Myocyte (in vitro differentiated cells): ENCODE data around the gene MYO1D. TPM values are rescaled to one million over a fixed set of nuclear protein-coding genes. Genes with fewer than 3 reads are reported as not detected.

Source experiments
- DNase-seq: peaks from one replicate; pipeline ENCODE4 v3.0.0-alpha.2; 2012; ENCODE audit warnings: low read depth
- total RNA-seq: library from RNA; depleted of rRNA; stranded (reverse); fragments of >200 nt; gene quantifications from 2 replicates; pipeline ENCODE4 v1.2.3, GENCODE V29; 2014

MYO1D gene
- total RNA-seq, 1 donor from 2014 or later = 34.8 TPM

GRCh38 chr17:32629563-32630190 lies 247.2 kb downstream of the MYO1D start:
- DNase-seq = no peak

DNA sequence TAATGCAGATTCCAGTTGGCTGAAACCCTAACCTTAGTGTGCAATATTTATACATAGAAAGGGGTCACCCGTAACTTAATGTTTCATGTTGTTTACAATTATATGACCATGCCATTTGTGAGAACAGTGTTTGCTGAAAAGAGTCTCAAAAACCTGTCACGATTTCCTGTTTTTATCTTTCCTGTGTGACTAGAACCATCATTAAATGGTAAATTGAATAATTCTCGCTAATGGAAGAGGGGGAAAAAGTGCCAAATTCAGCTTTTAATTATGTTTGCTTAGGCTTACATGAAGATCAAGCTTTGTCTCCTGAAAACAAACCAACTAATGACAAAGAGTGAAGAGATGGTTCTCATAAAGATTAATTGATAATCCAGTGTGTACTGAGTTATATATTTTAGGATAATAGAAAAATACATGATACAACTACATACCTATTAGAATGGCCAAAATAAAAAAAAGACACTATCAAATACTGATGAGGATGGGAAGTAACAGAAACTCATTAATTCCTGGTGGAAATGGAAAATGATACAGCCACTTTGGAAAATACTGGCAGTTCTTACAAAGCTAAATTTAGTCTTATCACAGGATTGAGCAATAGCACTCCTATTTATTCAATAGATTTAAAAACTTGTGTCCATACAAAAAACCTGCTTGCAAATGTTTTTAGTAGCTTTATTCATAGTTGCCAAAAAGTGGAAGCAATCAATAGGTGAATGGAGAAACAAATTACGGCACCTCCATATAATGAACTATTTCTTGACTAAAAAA lies 248.5 kb downstream of the MYO1D start:
- no peak for DNase-seq

- DNase-seq = peak; percentile 17
These were observed 249.5 kb downstream of the MYO1D start for GRCh38 chr17:32627239-32627996.

DNA sequence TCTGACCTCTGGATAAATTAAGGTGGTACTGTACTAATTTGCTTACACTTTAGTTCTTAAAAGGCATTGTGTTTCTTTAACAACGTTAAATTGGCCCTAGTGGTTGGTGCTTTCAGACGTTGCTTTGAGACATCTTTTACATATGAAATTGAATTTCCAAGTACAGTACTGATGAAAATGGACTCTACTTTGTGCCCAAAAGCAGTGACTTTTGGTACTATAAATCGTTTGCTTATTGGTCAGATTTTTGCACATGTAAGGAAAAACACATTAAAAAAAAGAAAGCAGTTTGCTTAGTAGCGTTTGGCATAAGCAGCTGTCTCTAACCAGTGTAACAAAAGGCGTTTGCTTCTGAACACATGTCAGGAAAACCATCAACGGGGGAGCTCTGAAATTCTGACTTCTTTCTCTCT lies 250.5 kb downstream of the MYO1D start:
- DNase-seq = peak; percentile 49

- DNase-seq = no peak
These were observed 251.0 kb downstream of the MYO1D start for GRCh38 chr17:32625971-32626370.

DNA sequence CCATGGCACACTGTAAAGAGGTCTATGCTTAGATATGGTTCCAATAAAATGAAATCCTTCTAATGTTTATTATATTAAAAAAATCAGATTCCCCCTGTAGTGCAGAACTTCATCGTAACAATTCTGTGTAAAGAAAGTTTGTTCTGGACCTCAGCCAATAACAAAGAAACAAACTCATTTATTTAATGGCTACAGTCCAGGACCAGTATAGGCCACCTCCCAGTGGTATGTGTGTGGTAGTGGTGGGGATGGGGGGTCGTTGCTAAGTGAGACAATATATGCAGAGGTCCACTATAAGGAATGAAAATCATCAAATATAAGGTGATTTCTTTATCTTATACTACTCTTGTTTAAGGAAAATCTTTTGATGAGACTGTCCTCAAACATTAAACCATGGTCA lies 253.7 kb downstream of the MYO1D start:
- DNase-seq = no peak

DNA sequence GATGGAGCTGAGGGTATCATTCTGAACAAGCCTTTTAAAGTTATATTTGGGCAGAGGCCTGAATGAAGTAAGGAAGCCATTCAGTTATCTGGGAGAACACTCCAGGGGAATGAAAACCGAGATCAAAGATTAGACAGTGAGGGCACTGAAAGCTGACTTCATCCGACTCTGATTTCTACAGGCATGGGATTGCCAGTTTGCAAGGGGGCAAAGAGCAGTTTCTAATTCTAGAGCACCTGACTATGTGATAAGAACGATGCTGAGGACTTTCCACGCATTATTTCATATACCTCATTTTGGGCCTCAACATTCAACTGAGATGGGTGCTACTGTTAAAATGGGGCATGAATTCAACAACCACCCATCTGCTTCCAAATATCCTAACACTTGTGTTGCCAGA lies 254.4 kb downstream of the MYO1D start:
- no peak for DNase-seq

DNA sequence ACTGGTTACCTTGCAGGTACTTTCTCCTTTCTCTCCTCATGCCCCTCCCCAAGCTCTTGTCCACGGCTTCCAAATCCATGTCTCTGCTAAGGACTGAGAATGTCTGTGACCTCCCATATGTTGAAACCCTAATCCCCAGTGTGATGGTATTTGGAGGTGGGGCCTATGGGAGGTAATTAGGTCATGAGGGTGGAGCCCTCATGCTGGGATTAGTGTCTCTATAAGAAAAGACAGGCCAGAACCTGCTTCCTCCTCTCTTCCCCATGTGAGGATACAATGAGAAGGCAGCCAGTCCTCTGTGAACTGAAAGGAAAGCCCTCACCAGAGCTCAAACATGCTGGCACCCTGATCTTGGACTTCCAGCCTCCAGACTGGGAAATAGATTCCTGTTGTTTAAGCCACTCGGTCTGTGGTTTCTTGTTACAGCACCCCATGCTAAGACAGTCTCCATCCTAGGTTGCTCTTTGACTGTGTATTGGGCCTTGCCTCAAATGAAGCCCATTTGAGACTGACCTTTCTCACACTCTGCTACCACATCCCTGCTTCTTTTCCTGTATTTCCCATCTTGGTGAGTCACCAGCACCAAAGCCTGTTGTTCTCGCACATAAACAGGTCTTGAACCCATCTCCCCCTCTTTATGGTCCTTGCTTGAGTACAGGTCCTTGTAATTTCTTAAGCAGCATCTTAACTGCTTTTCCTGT lies 255.2 kb downstream of the MYO1D start:
- DNase-seq = peak; percentile 28

- DNase-seq = no peak
These were observed 261.6 kb downstream of the MYO1D start for GRCh38 chr17:32615326-32615725.

- no peak for DNase-seq
These were observed 266.0 kb downstream of the MYO1D start for GRCh38 chr17:32610943-32611342.

GRCh38 chr17:32609884-32610650 lies 266.9 kb downstream of the MYO1D start:
- DNase-seq = no peak

DNA sequence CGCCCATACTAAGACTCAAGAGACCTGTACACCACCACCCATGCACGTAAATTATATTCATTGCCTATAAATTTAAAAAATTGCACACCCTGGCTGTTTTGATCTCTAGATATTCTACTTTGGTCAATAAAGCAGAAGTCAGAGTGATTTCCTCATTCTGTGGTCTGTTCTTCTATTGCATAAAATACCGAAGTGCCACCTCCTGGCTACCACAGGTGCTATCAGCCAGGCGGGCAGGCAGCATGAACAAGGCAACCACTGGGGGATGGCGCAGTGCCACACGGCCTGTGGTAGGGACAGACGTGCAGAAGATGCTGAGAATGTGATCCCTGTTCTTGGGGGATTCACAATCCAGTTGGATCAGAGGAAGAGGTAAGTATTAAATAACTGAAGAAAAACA lies 267.8 kb downstream of the MYO1D start:
- DNase-seq = peak; percentile 83

DNA sequence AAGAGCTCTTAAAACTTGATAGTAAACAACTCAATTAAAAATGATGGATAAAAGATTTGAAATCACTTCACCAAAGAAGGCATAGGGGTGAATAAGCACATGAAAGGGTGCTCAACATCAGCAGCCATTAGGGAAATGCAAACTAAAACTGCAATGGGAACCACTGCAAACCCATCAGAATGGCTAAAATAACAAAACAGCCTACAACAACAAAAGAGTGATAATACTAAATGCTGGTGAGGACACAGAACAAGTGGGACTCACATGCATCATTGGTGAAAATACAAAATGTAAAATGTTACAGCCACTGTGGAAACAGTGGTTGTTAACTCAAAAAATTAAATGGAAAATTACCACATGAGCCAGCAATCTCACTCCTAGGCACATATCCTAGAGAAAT lies 268.7 kb downstream of the MYO1D start:
- no peak for DNase-seq

DNA sequence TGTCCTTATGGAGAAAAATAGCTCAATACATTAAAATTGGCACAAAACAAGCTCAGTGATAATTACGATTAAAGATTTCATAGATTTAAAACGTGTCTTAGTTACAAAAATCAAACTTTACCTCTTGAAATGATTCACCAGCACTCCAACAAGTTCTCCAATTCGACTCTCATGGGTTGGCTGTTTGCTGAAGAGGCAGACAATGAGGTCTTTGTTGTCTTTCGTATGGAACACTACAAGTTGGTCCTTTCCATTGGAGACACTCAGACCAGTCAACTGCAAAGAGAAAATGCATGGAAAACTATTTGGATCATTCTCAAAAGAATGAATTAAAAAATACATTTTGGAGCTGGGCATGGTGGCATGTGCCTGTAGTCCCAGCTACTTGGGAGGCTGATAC lies 272.0 kb downstream of the MYO1D start:
- no peak for DNase-seq

GRCh38 chr17:32602396-32602795 lies 274.5 kb downstream of the MYO1D start:
- no peak for DNase-seq

- no peak for DNase-seq
These were observed 275.1 kb downstream of the MYO1D start for GRCh38 chr17:32601866-32602265.

GRCh38 chr17:32596628-32597027 lies 280.3 kb downstream of the MYO1D start:
- peak; percentile 91 for DNase-seq

- DNase-seq = no peak
These were observed 280.7 kb downstream of the MYO1D start for GRCh38 chr17:32596206-32596605.

GRCh38 chr17:32593003-32593402 lies 283.9 kb downstream of the MYO1D start:
- DNase-seq = no peak

- DNase-seq = no peak
These were observed 285.5 kb downstream of the MYO1D start for GRCh38 chr17:32591405-32591804.

DNA sequence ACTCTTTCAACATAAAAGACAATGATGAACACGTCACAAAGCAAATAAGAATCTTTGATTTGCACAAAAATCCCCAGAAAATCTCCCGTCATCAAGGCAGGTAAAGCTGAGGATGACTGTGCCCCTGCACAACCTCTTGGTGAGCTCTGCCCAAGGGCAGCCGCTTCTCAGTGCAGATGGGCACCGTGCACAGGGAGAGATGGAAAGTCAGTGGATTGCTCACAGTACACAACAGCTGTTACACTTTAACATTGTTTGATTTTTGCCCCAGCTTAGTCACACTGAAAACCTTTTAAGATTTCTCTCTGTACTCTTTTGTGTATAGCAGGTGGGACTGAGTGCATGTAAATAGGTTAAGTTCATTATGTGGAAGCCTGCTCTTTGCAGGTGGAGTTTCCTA lies 285.9 kb downstream of the MYO1D start:
- no peak for DNase-seq
